ENCODE results near the gene SLC35F2. TPM values are rescaled to one million over a fixed set of nuclear protein-coding genes. Genes with fewer than 3 reads are reported as not detected.
A peak's percentile ranks its signal among the peaks of the same experiment; 100 is the strongest.
"Not testable (repeated sequence)": the region's sequence is repeated elsewhere in the genome, so short reads cannot be mapped to it uniquely, and the experiment has no call there.

SLC35F2 gene
- total RNA-seq, 8 experiments from 2014 or later, result 2.2 to 22.8 (median 5.4) TPM

GRCh38 chr11:107856981-107857517 lies 1.5 kb downstream of the SLC35F2 start:
- Histone ChIP-seq H3K27ac (no peak overlapping the region), H3K4me1 (replicated peaks in 1 of 2) (peaks cover 0 to 2% of the 10 kb centered on the region in 2 donors), H3K4me3 (no peak overlapping the region)
- WGBS, 10 experiments, result 0 to 10% methylated on average over 1 to 2 of the region's 7 CpGs; no CpG with 5 or more reads in 8 of the 10 experiments
- in situ Hi-C loops (cut with MboI; ENCODE audit: low pct_unique_long_range_greater_than_20kb in 2 of 9, low sequenced_read_pairs in 9 of 9, unreplicated experiment in 9 of 9), result no loop called here
- peak in 1 of 8 experiments; percentile 3 for ATAC-seq (replicated peaks in 6 of 8)

- ATAC-seq (replicated peaks in 6 of 8), result no peak
- Histone ChIP-seq H3K27ac (no peak overlapping the region), H3K4me3 (no peak overlapping the region), H3K4me1 (replicated peaks in 1 of 2) (peaks cover 0 to 2% of the 10 kb centered on the region in 2 donors)
- in situ Hi-C loops (cut with MboI; ENCODE audit: low pct_unique_long_range_greater_than_20kb in 2 of 9, low sequenced_read_pairs in 9 of 9, unreplicated experiment in 9 of 9), result no loop called here
- 93 to 100% methylated on average over 1 to 3 of the region's 10 CpGs; no CpG with 5 or more reads in 8 of the 10 experiments for WGBS, 10 experiments
These were observed 2.2 kb downstream of the SLC35F2 start for GRCh38 chr11:107856180-107856980.

GRCh38 chr11:107853070-107853469 lies 5.5 kb downstream of the SLC35F2 start:
- Histone ChIP-seq H3K4me1 (replicated peaks in 1 of 2) (peaks cover 0 to 2% of the 10 kb centered on the region in 2 donors), H3K4me3 (no peak overlapping the region), H3K27ac (no peak overlapping the region)
- ATAC-seq (replicated peaks in 6 of 8), result no peak
- whole genome bisulfite sequencing, 10 experiments, result 100% methylated on average over 1 to 6 of the region's 6 CpGs; no CpG with 5 or more reads in 4 of the 10 experiments
- in situ Hi-C loops (cut with MboI; ENCODE audit: low pct_unique_long_range_greater_than_20kb in 2 of 9, low sequenced_read_pairs in 9 of 9, unreplicated experiment in 9 of 9), result no loop called here

- WGBS, 10 experiments, result 70 to 100% (median 100%) methylated on average over 1 to 4 of the region's 4 CpGs; no CpG with 5 or more reads in 3 of the 10 experiments
- Histone ChIP-seq H3K4me3 (no peak overlapping the region), H3K4me1 (replicated peaks in 1 of 2) (no peaks in the 10 kb centered on the region), H3K27ac (no peak overlapping the region)
- no peak for ATAC-seq (replicated peaks in 6 of 8)
- in situ Hi-C loops (cut with MboI; ENCODE audit: low pct_unique_long_range_greater_than_20kb in 2 of 9, low sequenced_read_pairs in 9 of 9, unreplicated experiment in 9 of 9), result no loop called here
These were observed 6.8 kb downstream of the SLC35F2 start for GRCh38 chr11:107851704-107852310.

GRCh38 chr11:107849790-107850189 lies 8.8 kb downstream of the SLC35F2 start:
- Histone ChIP-seq H3K4me1 (replicated peaks in 1 of 2) (no peaks in the 10 kb centered on the region), H3K27ac (no peak overlapping the region), H3K4me3 (no peak overlapping the region)
- in situ Hi-C loops (cut with MboI; ENCODE audit: low pct_unique_long_range_greater_than_20kb in 2 of 9, low sequenced_read_pairs in 9 of 9, unreplicated experiment in 9 of 9), result no loop called here
- ATAC-seq (replicated peaks in 6 of 8), result peak in 1 of 8 experiments; percentile 23

GRCh38 chr11:107848345-107848744 lies 10.2 kb downstream of the SLC35F2 start:
- Histone ChIP-seq H3K4me1 (replicated peaks in 1 of 2) (no peaks in the 10 kb centered on the region), H3K4me3 (no peak overlapping the region), H3K27ac (no peak overlapping the region)
- in situ Hi-C loops (cut with MboI; ENCODE audit: low pct_unique_long_range_greater_than_20kb in 2 of 9, low sequenced_read_pairs in 9 of 9, unreplicated experiment in 9 of 9), result no loop called here
- WGBS, 10 experiments, result 0 to 86% (median 48%) methylated on average over 1 of the region's 1 CpG; no CpG with 5 or more reads in 4 of the 10 experiments
- peak in 1 of 8 experiments; percentile 14 for ATAC-seq (replicated peaks in 6 of 8)

GRCh38 chr11:107847184-107847583 lies 11.4 kb downstream of the SLC35F2 start:
- H3K27ac ChIP-seq, result no peak overlapping the region
- in situ Hi-C loops (cut with MboI; ENCODE audit: low pct_unique_long_range_greater_than_20kb in 2 of 9, low sequenced_read_pairs in 9 of 9, unreplicated experiment in 9 of 9), result no loop called here

GRCh38 chr11:107844041-107844440 lies 14.5 kb downstream of the SLC35F2 start:
- H3K4me1 ChIP-seq (replicated peaks in 1 of 2), result no peaks in the 10 kb centered on the region
- H3K4me3 ChIP-seq, result no peak overlapping the region
- ATAC-seq (replicated peaks in 6 of 8), result no peak
- in situ Hi-C loops (cut with MboI; ENCODE audit: low pct_unique_long_range_greater_than_20kb in 2 of 9, low sequenced_read_pairs in 9 of 9, unreplicated experiment in 9 of 9), result no loop called here
- 60 to 100% (median 76%) methylated on average over 1 to 6 of the region's 7 CpGs; no CpG with 5 or more reads in 4 of the 10 experiments for WGBS, 10 experiments
- H3K27ac ChIP-seq, result no peak overlapping the region

More at GRCh38 chr11:107847184-107847583, 11.4 kb downstream of the SLC35F2 start:
- no peak for ATAC-seq (replicated peaks in 6 of 8)
- 93 to 100% (median 100%) methylated on average over 1 to 2 of the region's 2 CpGs; no CpG with 5 or more reads in 4 of the 10 experiments for WGBS, 10 experiments
- Histone ChIP-seq H3K4me3 (no peak overlapping the region), H3K4me1 (replicated peaks in 1 of 2) (no peaks in the 10 kb centered on the region)

GRCh38 chr11:107842412-107843100 lies 16.0 kb downstream of the SLC35F2 start:
- in situ Hi-C loops (cut with MboI; ENCODE audit: low pct_unique_long_range_greater_than_20kb in 2 of 9, low sequenced_read_pairs in 9 of 9, unreplicated experiment in 9 of 9), result no loop called here
- no peaks in the 10 kb centered on the region for H3K4me1 ChIP-seq (replicated peaks in 1 of 2)
- no peak overlapping the region for H3K27ac ChIP-seq
- 51 to 100% (median 84%) methylated on average over 1 to 8 of the region's 8 CpGs for WGBS, 10 experiments
- no peak for ATAC-seq (replicated peaks in 6 of 8)
- no peak overlapping the region for H3K4me3 ChIP-seq

- no peak overlapping the region for H3K4me3 ChIP-seq
- in situ Hi-C loops (cut with MboI; ENCODE audit: low pct_unique_long_range_greater_than_20kb in 2 of 9, low sequenced_read_pairs in 9 of 9, unreplicated experiment in 9 of 9), result no loop called here
- ATAC-seq (replicated peaks in 6 of 8), result peak in 2 of 8 experiments; percentile 28 to 29
- H3K27ac ChIP-seq, result no peak overlapping the region
- peaks cover 0 to 4% of the 10 kb centered on the region in 2 donors for H3K4me1 ChIP-seq (replicated peaks in 1 of 2)
- WGBS, 10 experiments, result 0 to 86% (median 40%) methylated on average over 1 to 2 of the region's 2 CpGs; no CpG with 5 or more reads in 3 of the 10 experiments
These were observed 18.5 kb downstream of the SLC35F2 start for GRCh38 chr11:107840129-107840484.

GRCh38 chr11:107836851-107837250 lies 21.7 kb downstream of the SLC35F2 start:
- H3K27ac ChIP-seq, result no peak overlapping the region
- peaks cover 0 to 4% of the 10 kb centered on the region in 2 donors for H3K4me1 ChIP-seq (replicated peaks in 1 of 2)
- in situ Hi-C loops (cut with MboI; ENCODE audit: low pct_unique_long_range_greater_than_20kb in 2 of 9, low sequenced_read_pairs in 9 of 9, unreplicated experiment in 9 of 9), result no loop called here
- 71 to 97% (median 88%) methylated on average over 1 to 3 of the region's 3 CpGs; no CpG with 5 or more reads in 1 of the 10 experiments for WGBS, 10 experiments
- no peak for ATAC-seq (replicated peaks in 6 of 8)
- no peak overlapping the region for H3K4me3 ChIP-seq

GRCh38 chr11:107834995-107835394 lies 23.6 kb downstream of the SLC35F2 start:
- peaks cover 0 to 4% of the 10 kb centered on the region in 2 donors for H3K4me1 ChIP-seq (replicated peaks in 1 of 2)
- ATAC-seq (replicated peaks in 6 of 8), result no peak
- no peak overlapping the region for H3K4me3 ChIP-seq
- 69 to 100% (median 86%) methylated on average over 1 to 6 of the region's 6 CpGs; no CpG with 5 or more reads in 1 of the 10 experiments for WGBS, 10 experiments
- H3K27ac ChIP-seq, result no peak overlapping the region
- in situ Hi-C loops (cut with MboI; ENCODE audit: low pct_unique_long_range_greater_than_20kb in 2 of 9, low sequenced_read_pairs in 9 of 9, unreplicated experiment in 9 of 9), result no loop called here

- H3K4me3 ChIP-seq; H3K27ac ChIP-seq; H3K4me1 ChIP-seq (replicated peaks in 1 of 2); ATAC-seq (replicated peaks in 6 of 8); in situ Hi-C loops (cut with MboI; ENCODE audit: low pct_unique_long_range_greater_than_20kb in 2 of 9, low sequenced_read_pairs in 9 of 9, unreplicated experiment in 9 of 9): not testable (repeated sequence)
- 29 to 90% (median 60%) methylated on average over 1 to 6 of the region's 6 CpGs; no CpG with 5 or more reads in 2 of the 10 experiments for WGBS, 10 experiments
These were observed 24.7 kb downstream of the SLC35F2 start for GRCh38 chr11:107833926-107834325.
